ENCODE measurements around the gene OVAAL.
A peak's percentile ranks its signal among the peaks of the same experiment; 100 is the strongest.

Gene OVAAL

GRCh38 chr1:180558664-180559063, at the start of gene OVAAL:
OVAAL (plus strand) TSS chr1:180558964.
- no peak for DNase-seq

GRCh38 chr1:180510882-180511281, 47.9 kb upstream of the OVAAL start:
- DNase-seq, result no peak

GRCh38 chr1:180513531-180513930, 45.2 kb upstream of the OVAAL start:
- DNase-seq, result no peak

- no peak for DNase-seq
These were observed 43.4 kb upstream of the OVAAL start for GRCh38 chr1:180515364-180515763.

GRCh38 chr1:180515857-180516388, 42.8 kb upstream of the OVAAL start:
- DNase-seq, result peak; percentile 69

- DNase-seq, result no peak
These were observed 38.9 kb upstream of the OVAAL start for GRCh38 chr1:180519846-180520245.

- no peak for DNase-seq
These were observed 37.1 kb upstream of the OVAAL start for GRCh38 chr1:180521474-180522212.

GRCh38 chr1:180522213-180522515, 36.6 kb upstream of the OVAAL start:
- DNase-seq, result no peak

- no peak for DNase-seq
These were observed 34.4 kb upstream of the OVAAL start for GRCh38 chr1:180524160-180524914.

- DNase-seq, result no peak
These were observed 33.6 kb upstream of the OVAAL start for GRCh38 chr1:180524915-180525714.

- DNase-seq, result no peak
These were observed 33.1 kb upstream of the OVAAL start for GRCh38 chr1:180525715-180526039.

- no peak for DNase-seq
These were observed 31.6 kb upstream of the OVAAL start for GRCh38 chr1:180527101-180527669.

GRCh38 chr1:180528868-180529470, 29.8 kb upstream of the OVAAL start:
- DNase-seq, result no peak

- DNase-seq, result no peak
These were observed 28.3 kb upstream of the OVAAL start for GRCh38 chr1:180530501-180530900.

GRCh38 chr1:180532854-180533253, 25.9 kb upstream of the OVAAL start:
- DNase-seq, result no peak

GRCh38 chr1:180533266-180533987, 25.3 kb upstream of the OVAAL start:
- DNase-seq, result peak; percentile 72

GRCh38 chr1:180534214-180534613, 24.6 kb upstream of the OVAAL start:
- no peak for DNase-seq

GRCh38 chr1:180535418-180535999, 23.3 kb upstream of the OVAAL start:
- no peak for DNase-seq

- no peak for DNase-seq
These were observed 21.9 kb upstream of the OVAAL start for GRCh38 chr1:180536821-180537372.

GRCh38 chr1:180539136-180539535, 19.6 kb upstream of the OVAAL start:
- no peak for DNase-seq

Data from activated CD4-positive, alpha-beta T cell treated with anti-CD3 and anti-CD28 coated beads, Interleukin-2, amount 50 U/mL, for 16 hours (primary cell).